Measurements from ENCODE around the gene ROPN1. TPM values are rescaled to one million over a fixed set of nuclear protein-coding genes. Genes with fewer than 3 reads are reported as not detected.
"Not testable (repeated sequence)": the region's sequence is repeated elsewhere in the genome, so short reads cannot be mapped to it uniquely, and the experiment has no call there.

Gene ROPN1
- total RNA-seq, 2 experiments from 2014 or later, result not detected

- CTCF ChIA-PET, POLR2A ChIA-PET: not testable (repeated sequence)
These were observed 10.6 kb upstream of the ROPN1 start for GRCh38 chr3:124002405-124003079.

- POLR2A ChIA-PET, result not testable (repeated sequence)
These were observed 9.4 kb upstream of the ROPN1 start for GRCh38 chr3:124001366-124001765.

GRCh38 chr3:123997543-123997942, 5.6 kb upstream of the ROPN1 start:
- ChIA-PET CTCF (no interaction called here), POLR2A (no interaction called here)

More at GRCh38 chr3:124001366-124001765, 9.4 kb upstream of the ROPN1 start:
- CTCF ChIA-PET, result not testable (repeated sequence)

- ChIA-PET CTCF (no interaction called here), POLR2A (no interaction called here)
These were observed 1.9 kb upstream of the ROPN1 start for GRCh38 chr3:123993818-123994217.

GRCh38 chr3:123986427-123986826, 5.5 kb downstream of the ROPN1 start:
- POLR2A ChIA-PET, result no interaction called here
- CTCF ChIA-PET, result no interaction called here

GRCh38 chr3:123984957-123985356, 7.0 kb downstream of the ROPN1 start:
- ChIA-PET CTCF (no interaction called here), POLR2A (no interaction called here)

GRCh38 chr3:123984350-123984749, 7.6 kb downstream of the ROPN1 start:
- ChIA-PET POLR2A (no interaction called here), CTCF (no interaction called here)

GRCh38 chr3:123981317-123981716, 10.6 kb downstream of the ROPN1 start:
- POLR2A ChIA-PET, CTCF ChIA-PET: not testable (repeated sequence)

- POLR2A ChIA-PET, result no interaction called here
- CTCF ChIA-PET, result interaction anchor here (0.6 to 1.0 kb wide), 2 partner anchors 107 to 328 kb away, joined by 3 to 4 read pairs; no protein-coding TSS in a partner anchor
These were observed 11.4 kb downstream of the ROPN1 start for GRCh38 chr3:123980539-123980938.

- POLR2A ChIA-PET, result not testable (repeated sequence)
These were observed 12.1 kb downstream of the ROPN1 start for GRCh38 chr3:123979525-123980501.

GRCh38 chr3:123976904-123977303, 15.0 kb downstream of the ROPN1 start:
- POLR2A ChIA-PET, CTCF ChIA-PET: not testable (repeated sequence)

More at GRCh38 chr3:123979525-123980501, 12.1 kb downstream of the ROPN1 start:
- CTCF ChIA-PET, result interaction anchor here (0.6 to 1.0 kb wide), 2 partner anchors 106 to 327 kb away, joined by 3 to 4 read pairs; no protein-coding TSS in a partner anchor

GRCh38 chr3:123976181-123976898, 15.6 kb downstream of the ROPN1 start:
- CTCF ChIA-PET, POLR2A ChIA-PET: not testable (repeated sequence)

- CTCF ChIA-PET, POLR2A ChIA-PET: not testable (repeated sequence)
These were observed 16.9 kb downstream of the ROPN1 start for GRCh38 chr3:123975030-123975429.

- CTCF ChIA-PET, result no interaction called here
- POLR2A ChIA-PET, result no interaction called here
These were observed 20.5 kb downstream of the ROPN1 start for GRCh38 chr3:123971406-123971805.

- POLR2A ChIA-PET, result not testable (repeated sequence)
These were observed 24.7 kb downstream of the ROPN1 start for GRCh38 chr3:123967260-123967659.

GRCh38 chr3:123966799-123967198, 25.1 kb downstream of the ROPN1 start:
- CTCF ChIA-PET, POLR2A ChIA-PET: not testable (repeated sequence)

More at GRCh38 chr3:123967260-123967659, 24.7 kb downstream of the ROPN1 start:
- CTCF ChIA-PET, result not testable (repeated sequence)

GRCh38 chr3:123964793-123965192, 27.1 kb downstream of the ROPN1 start:
- POLR2A ChIA-PET, CTCF ChIA-PET: not testable (repeated sequence)

GRCh38 chr3:123961508-123961856, 30.4 kb downstream of the ROPN1 start:
- POLR2A ChIA-PET, result interaction anchor here (0.7 kb wide), 1 partner anchor 86 kb away, joined by 3 read pairs; no protein-coding TSS in a partner anchor

GRCh38 chr3:123960781-123961507, 31.0 kb downstream of the ROPN1 start, which contains the start of gene CCDC14:
CCDC14 (minus strand) TSS chr3:123961229; CDS start chr3:123961173, 56 bp downstream.
- ChIA-PET POLR2A (interaction anchor here (0.5 to 0.8 kb wide), 3 partner anchors 28 to 1365 kb away, joined by 3 to 4 read pairs (median 3); no protein-coding TSS in a partner anchor), CTCF (interaction anchor here (0.6 kb wide), 1 partner anchor 73 kb away, joined by 3 read pairs; the partner anchor contains the start of gene KALRN)

More at GRCh38 chr3:123961508-123961856, 30.4 kb downstream of the ROPN1 start:
- CTCF ChIA-PET, result no interaction called here
